Adipose tissue (tissue), 3 donors: ENCODE measurements around the gene PSMC4. TPM values are rescaled to one million over a fixed set of nuclear protein-coding genes. Genes with fewer than 3 reads are reported as not detected.
"Not testable (repeated sequence)": the region's sequence is repeated elsewhere in the genome, so short reads cannot be mapped to it uniquely, and the experiment has no call there.

Source experiments
- H3K27ac ChIP-seq: one replicate; pipeline ENCODE4 v1.5.1; 2013; ENCODE audit warnings: low read depth, low read length
- WGBS, 3 donors: extraction: QIAGEN DNeasy Blood & Tissue Kit; methylation state at CpG; one replicate each; pipeline ENCODE4 v1.1.7; 2013; 5-methylcytosine and 5-hydroxymethylcytosine counted together
- polyA plus RNA-seq, 3 donors: library from polyadenylated mRNA; stranded (reverse); fragments of 200-250 nt; gene quantifications; one replicate each; pipeline ENCODE4 v1.2.3, GENCODE V29; 2013
- donor health status: healthy with polysubstance abuse.
- donor health status: Bipolar disorder and iron deficiency.
- donor health status: healthy.

Gene PSMC4
- polyA plus RNA-seq, 3 donors, result 25.5 to 66.2 (median 51.3) TPM

- 10 to 49% (median 11%) methylated on average over 5 of the region's 5 CpGs for WGBS, 3 donors
- H3K27ac ChIP-seq, result no peak overlapping the region
These were observed 29.2 kb upstream of the PSMC4 start for GRCh38 chr19:39941615-39942365.

- WGBS, 3 donors, result 30 to 55% (median 39%) methylated on average over 4 of the region's 4 CpGs
- H3K27ac ChIP-seq, result no peak overlapping the region
These were observed 28.6 kb upstream of the PSMC4 start for GRCh38 chr19:39942366-39942730.

- 53 to 86% (median 76%) methylated on average over 7 of the region's 7 CpGs for WGBS, 3 donors
- no peak overlapping the region for H3K27ac ChIP-seq
These were observed 27.4 kb upstream of the PSMC4 start for GRCh38 chr19:39943586-39943985.

GRCh38 chr19:39946532-39946931, 24.4 kb upstream of the PSMC4 start:
- no peak overlapping the region for H3K27ac ChIP-seq
- 68 to 76% (median 75%) methylated on average over 4 of the region's 4 CpGs for WGBS, 3 donors

GRCh38 chr19:39949026-39949747, 21.8 kb upstream of the PSMC4 start:
- no peak overlapping the region for H3K27ac ChIP-seq
- 77 to 98% (median 88%) methylated on average over 2 of the region's 2 CpGs for WGBS, 3 donors

- H3K27ac ChIP-seq, result no peak overlapping the region
- 89 to 93% (median 90%) methylated on average over 2 of the region's 2 CpGs for WGBS, 3 donors
These were observed 19.8 kb upstream of the PSMC4 start for GRCh38 chr19:39951065-39951650.

- WGBS, 3 donors, result 52 to 80% (median 62%) methylated on average over 3 of the region's 3 CpGs
- no peak overlapping the region for H3K27ac ChIP-seq
These were observed 19.3 kb upstream of the PSMC4 start for GRCh38 chr19:39951686-39952085.

GRCh38 chr19:39953915-39954314, 17.1 kb upstream of the PSMC4 start:
- 73 to 89% (median 74%) methylated on average over 7 of the region's 7 CpGs for WGBS, 3 donors
- H3K27ac ChIP-seq, result no peak overlapping the region

- 75 to 92% (median 88%) methylated on average over 5 of the region's 5 CpGs for WGBS, 3 donors
- H3K27ac ChIP-seq, result not testable (repeated sequence)
These were observed 13.1 kb upstream of the PSMC4 start for GRCh38 chr19:39957886-39958285.

GRCh38 chr19:39958942-39959341, 12.0 kb upstream of the PSMC4 start:
- WGBS, 3 donors, result 81 to 89% (median 84%) methylated on average over 3 of the region's 3 CpGs
- not testable (repeated sequence) for H3K27ac ChIP-seq

GRCh38 chr19:39959407-39959806, 11.6 kb upstream of the PSMC4 start:
- 46 to 66% (median 46%) methylated on average over 9 of the region's 13 CpGs for WGBS, 3 donors
- not testable (repeated sequence) for H3K27ac ChIP-seq

- no peak overlapping the region for H3K27ac ChIP-seq
- WGBS, 3 donors, result 60 to 71% (median 65%) methylated on average over 3 of the region's 3 CpGs
These were observed 7.1 kb upstream of the PSMC4 start for GRCh38 chr19:39963898-39964297.

GRCh38 chr19:39966617-39967016, 4.3 kb upstream of the PSMC4 start:
- no peak overlapping the region for H3K27ac ChIP-seq
- 70 to 95% (median 85%) methylated on average over 6 of the region's 6 CpGs for WGBS, 3 donors

GRCh38 chr19:39967561-39967960, 3.4 kb upstream of the PSMC4 start:
- H3K27ac ChIP-seq, result no peak overlapping the region
- WGBS, 3 donors, result 86 to 90% (median 88%) methylated on average over 9 of the region's 9 CpGs

GRCh38 chr19:39968789-39969188, 2.2 kb upstream of the PSMC4 start:
- WGBS, 3 donors, result 90 to 97% (median 96%) methylated on average over 15 of the region's 15 CpGs
- H3K27ac ChIP-seq, result no peak overlapping the region

GRCh38 chr19:39969266-39969665, 1.7 kb upstream of the PSMC4 start:
- H3K27ac ChIP-seq, result no peak overlapping the region
- WGBS, 3 donors, result 85 to 95% (median 91%) methylated on average over 6 of the region's 6 CpGs

GRCh38 chr19:39969681-39970424, 1.1 kb upstream of the PSMC4 start:
- WGBS, 3 donors, result 59 to 78% (median 73%) methylated on average over 13 of the region's 13 CpGs

GRCh38 chr19:39970425-39970674, 615 bp upstream of the PSMC4 start:
- no peak overlapping the region for H3K27ac ChIP-seq
- WGBS, 3 donors, result 2 to 4% (median 3%) methylated on average over 11 of the region's 11 CpGs

More at GRCh38 chr19:39969681-39970424, 1.1 kb upstream of the PSMC4 start:
- no peak overlapping the region for H3K27ac ChIP-seq

GRCh38 chr19:39971380-39972035, 543 bp downstream of the PSMC4 start:
- 1 to 4% (median 3%) methylated on average over 21 of the region's 21 CpGs for WGBS, 3 donors
- peak overlapping the region; percentile 49 for H3K27ac ChIP-seq
